BJ (cell line): ENCODE results near the gene ADAMTS18. TPM values are rescaled to one million over a fixed set of nuclear protein-coding genes. Genes with fewer than 3 reads are reported as not detected.

Experiments
- CTCF ChIA-PET: fragments of 350-600 bp; formaldehyde crosslinking; extraction: SDS; loops from one replicate; lab custom pipeline; 2021; ENCODE audit warnings: antibody characterized with exemption, inconsistent platforms; lab: Yijun Ruan, JAX
- POLR2A ChIA-PET: fragments of 300-600 bp; sonication (Branson Sonifier 250); formaldehyde crosslinking; extraction: SDS; loops from one replicate; lab custom pipeline; 2021; ENCODE audit warnings: antibody characterized with exemption; lab: Charles Lee
- DNase-seq: peaks from one replicate; pipeline ENCODE4 v3.0.0-alpha.2; 2011; ENCODE audit warnings: low read depth
- H3K27me3 ChIP-seq: 2 replicates; pipeline ENCODE4 v1.6.0; 2011; ENCODE audit warnings: low read length; ENCODE audit not compliant: control insufficient read depth, insufficient read depth
- H3K36me3 ChIP-seq: 2 replicates; pipeline ENCODE4 v1.5.1; 2011; ENCODE audit warnings: low read length; ENCODE audit not compliant: control insufficient read depth, insufficient read depth
- H3K4me3 ChIP-seq: 2 replicates; pipeline ENCODE4 v1.5.1; 2011; ENCODE audit warnings: low read depth, mild to moderate bottlenecking, control low read depth, low read length
- CTCF ChIP-seq: IDR thresholded peaks from 2 replicates; pipeline ENCODE4 v1.5.1; 2011; ENCODE audit warnings: low read depth, mild to moderate bottlenecking, control low read depth, inconsistent platforms, low read length, moderate library complexity; ENCODE audit not compliant: insufficient read depth
- polyA plus RNA-seq: library from polyadenylated mRNA; depleted of rRNA; stranded (reverse); fragments of >200 nt; gene quantifications from 2 replicates; pipeline ENCODE4 v1.2.3, GENCODE V29; 2011

Gene ADAMTS18
- polyA plus RNA-seq, 1 experiment, result not detected

- DNase-seq, result no peak
- POLR2A ChIA-PET, result no interaction called here
Measured at GRCh38 chr16:77402672-77403071, 32.2 kb downstream of the ADAMTS18 start.

GRCh38 chr16:77402118-77402517 lies 32.7 kb downstream of the ADAMTS18 start:
- H3K27me3 ChIP-seq, result no peaks in the 10 kb centered on the region
- CTCF ChIA-PET, result no interaction called here
- H3K36me3 ChIP-seq, result no peaks in the 10 kb centered on the region
- DNase-seq, result no peak
- no peak for TF ChIP-seq CTCF
- POLR2A ChIA-PET, result no interaction called here
- H3K4me3 ChIP-seq, result no peak overlapping the region

More at GRCh38 chr16:77402672-77403071, 32.2 kb downstream of the ADAMTS18 start:
- no peak for TF ChIP-seq CTCF
- Histone ChIP-seq H3K27me3 (no peaks in the 10 kb centered on the region), H3K36me3 (no peaks in the 10 kb centered on the region), H3K4me3 (no peak overlapping the region)
- CTCF ChIA-PET, result no interaction called here

- no peak for DNase-seq
- Histone ChIP-seq H3K4me3 (no peak overlapping the region), H3K36me3 (no peaks in the 10 kb centered on the region), H3K27me3 (no peaks in the 10 kb centered on the region)
- ChIA-PET CTCF (interaction anchor here (1.4 kb wide), 1 partner anchor 163 kb away, joined by 4 read pairs; no protein-coding TSS in a partner anchor), POLR2A (no interaction called here)
- TF ChIP-seq CTCF, result no peak
Measured at GRCh38 chr16:77399546-77399945, 35.3 kb downstream of the ADAMTS18 start.

- DNase-seq, result no peak
- Histone ChIP-seq H3K4me3 (no peak overlapping the region), H3K27me3 (no peaks in the 10 kb centered on the region), H3K36me3 (no peaks in the 10 kb centered on the region)
- ChIA-PET POLR2A (no interaction called here), CTCF (interaction anchor here (1.1 to 1.4 kb wide), 2 partner anchors 162 to 184 kb away, joined by 4 to 5 read pairs; no protein-coding TSS in a partner anchor)
- TF ChIP-seq CTCF, result no peak
Measured at GRCh38 chr16:77399066-77399465, 35.8 kb downstream of the ADAMTS18 start.

GRCh38 chr16:77398495-77398894 lies 36.3 kb downstream of the ADAMTS18 start:
- Histone ChIP-seq H3K36me3 (no peaks in the 10 kb centered on the region), H3K27me3 (no peaks in the 10 kb centered on the region), H3K4me3 (no peak overlapping the region)
- no peak for TF ChIP-seq CTCF
- ChIA-PET CTCF (interaction anchor here (1.1 kb wide), 1 partner anchor 185 kb away, joined by 5 read pairs; no protein-coding TSS in a partner anchor), POLR2A (no interaction called here)
- no peak for DNase-seq
